SK-N-SH (cell line): ENCODE results near the gene ARHGEF28. TPM values are rescaled to one million over a fixed set of nuclear protein-coding genes. Genes with fewer than 3 reads are reported as not detected.

ENCODE experiments used
- CTCF ChIA-PET: fragments of 300-600, 350-600 bp; formaldehyde crosslinking; extraction: SDS; loops from one replicate; lab custom pipeline; 2021; lab: Yijun Ruan, JAX
- POLR2A ChIA-PET: fragments of 350-600 bp; sonication (Branson Sonifier 250); formaldehyde crosslinking; extraction: SDS; loops from one replicate; lab custom pipeline; 2020; ENCODE audit warnings: antibody characterized with exemption, inconsistent platforms; lab: Yijun Ruan, JAX
- DNase-seq: peaks from one replicate; pipeline ENCODE4 v3.0.0; 2012
- H2AFZ ChIP-seq: fragments of 200-600 bp; sonication (generic); 2 replicates; pipeline ENCODE4 v1.8.1; 2016; ENCODE audit warnings: antibody characterized with exemption, mild to moderate bottlenecking, low read depth
- H3F3A ChIP-seq: fragments of 200-600 bp; sonication (generic); replicated peaks from 2 replicates; pipeline ENCODE3; 2016; ENCODE audit warnings: antibody characterized with exemption, mild to moderate bottlenecking; ENCODE audit not compliant: insufficient read depth
- H3K27ac ChIP-seq, 2 experiments: fragments of 200-500 bp in 1 of 2; fragments of 200-600 bp in 1 of 2; sonication (Bioruptor generic) in 1 of 2; sonication (generic), shearing (Covaris generic) in 1 of 2; 2 replicates each; pipeline versions ENCODE4 v1.5.1 to v1.6.1; 2014 to 2016; ENCODE audit warnings: low read depth in 2 of 2, inconsistent platforms in 1 of 2, low read length in 1 of 2, mild to moderate bottlenecking in 1 of 2, mixed read lengths in 1 of 2
- H3K27me3 ChIP-seq: fragments of 200-600 bp; sonication (generic), shearing (Covaris generic); 2 replicates; pipeline ENCODE4 v1.6.1; 2016; ENCODE audit warnings: mixed run types; ENCODE audit not compliant: insufficient read depth
- H3K36me3 ChIP-seq, 2 experiments: fragments of 200-500 bp in 1 of 2; fragments of 200-600 bp in 1 of 2; sonication (Bioruptor generic) in 1 of 2; sonication (generic) in 1 of 2; replicated peaks in 1 of 2; 2 replicates each; pipeline versions ENCODE3 to v1.5.1; 2014 to 2016; ENCODE audit warnings: low read length in 1 of 2, mild to moderate bottlenecking in 1 of 2; ENCODE audit not compliant: insufficient read depth in 2 of 2, control insufficient read depth in 1 of 2
- H3K4me1 ChIP-seq, 2 experiments: fragments of 200-500 bp in 1 of 2; fragments of 200-600 bp in 1 of 2; sonication (Bioruptor generic) in 1 of 2; sonication (generic), shearing (Covaris generic) in 1 of 2; 2 replicates each; pipeline versions ENCODE4 v1.5.1 to v1.6.1; 2014 to 2016; ENCODE audit warnings: low read depth in 1 of 2, low read length in 1 of 2, mixed run types in 1 of 2; ENCODE audit not compliant: insufficient read depth in 2 of 2, control insufficient read depth in 1 of 2
- H3K4me2 ChIP-seq: fragments of 200-600 bp; sonication (generic), shearing (Covaris generic); 2 replicates; pipeline ENCODE4 v1.6.1; 2017; ENCODE audit warnings: mixed run types
- H3K4me3 ChIP-seq, 2 experiments: fragments of 200-500 bp in 1 of 2; fragments of 200-600 bp in 1 of 2; sonication (Bioruptor generic) in 1 of 2; sonication (generic), shearing (Covaris generic) in 1 of 2; 2 replicates each; pipeline versions ENCODE4 v1.5.1 to v1.8.1; 2014 to 2016; ENCODE audit warnings: low read depth in 2 of 2, inconsistent platforms in 1 of 2, low read length in 1 of 2, mild to moderate bottlenecking in 1 of 2, mixed read lengths in 1 of 2, moderate library complexity in 1 of 2
- H3K79me2 ChIP-seq: fragments of 200-600 bp; sonication (generic); 2 replicates; pipeline ENCODE4 v1.8.1; 2017; ENCODE audit warnings: mild to moderate bottlenecking; ENCODE audit not compliant: insufficient read depth
- H3K9ac ChIP-seq: fragments of 200-600 bp; sonication (generic); 2 replicates; pipeline ENCODE4 v1.6.1; 2017; ENCODE audit warnings: mixed run types
- H3K9me2 ChIP-seq: fragments of 200-600 bp; sonication (generic); 2 replicates; pipeline ENCODE4 v1.6.1; 2017; ENCODE audit warnings: mixed run types
- H3K9me3 ChIP-seq: fragments of 200-600 bp; sonication (generic); 2 replicates; pipeline ENCODE4 v1.6.1; 2017; ENCODE audit warnings: mixed run types, mild to moderate bottlenecking, moderate library complexity
- H4K20me1 ChIP-seq: fragments of 200-600 bp; sonication (generic); 2 replicates; pipeline ENCODE4 v1.6.1; 2017; ENCODE audit warnings: mild to moderate bottlenecking, mixed run types; ENCODE audit not compliant: insufficient read depth
- ELF1 ChIP-seq: IDR thresholded peaks from 2 replicates; pipeline ENCODE4 v1.4.0; 2012
- FOXM1 ChIP-seq: IDR thresholded peaks from 2 replicates; pipeline ENCODE4 v1.4.0; 2012; ENCODE audit warnings: low read depth, mild to moderate bottlenecking
- GABPA ChIP-seq: IDR thresholded peaks from 2 replicates; pipeline ENCODE4 v1.4.0; 2012; ENCODE audit warnings: low read depth, mild to moderate bottlenecking
- GATA2 ChIP-seq: sonication (generic); formaldehyde crosslinking; IDR thresholded peaks from 2 replicates; pipeline ENCODE4 v1.5.0; 2020; ENCODE audit warnings: mild to moderate bottlenecking, missing genetic modification reagents
- JUND ChIP-seq: IDR thresholded peaks from 2 replicates; pipeline ENCODE4 v1.4.0; 2012
- MXI1 ChIP-seq: IDR thresholded peaks from 2 replicates; pipeline ENCODE4 v1.6.1; 2012; ENCODE audit warnings: mild to moderate bottlenecking, low read depth, low read length, improper control_type of control experiment
- NFIC ChIP-seq: IDR thresholded peaks from 2 replicates; pipeline ENCODE4 v1.4.0; 2012; ENCODE audit warnings: borderline replicate concordance
- NRF1 ChIP-seq: IDR thresholded peaks from 2 replicates; pipeline ENCODE4 v1.6.1; 2012; ENCODE audit warnings: low read depth, mild to moderate bottlenecking, low read length
- POLR2AphosphoS5 ChIP-seq: IDR thresholded peaks from 2 replicates; pipeline ENCODE4 v1.6.1; 2012; ENCODE audit warnings: low read depth, low read length
- RAD21 ChIP-seq: IDR thresholded peaks from 2 replicates; pipeline ENCODE4 v1.6.1; 2012; ENCODE audit warnings: mild to moderate bottlenecking, low read length
- RCOR1 ChIP-seq: fragments of 150-350 bp; IDR thresholded peaks from 2 replicates; pipeline ENCODE4 v1.6.1; 2017; ENCODE audit warnings: antibody characterized with exemption, low read length
- RFX5 ChIP-seq: IDR thresholded peaks from 2 replicates; pipeline ENCODE4 v1.6.1; 2012; ENCODE audit warnings: mild to moderate bottlenecking, improper control_type of control experiment, low read length
- TEAD4 ChIP-seq: IDR thresholded peaks from 2 replicates; pipeline ENCODE4 v1.4.0; 2012; ENCODE audit warnings: mild to moderate bottlenecking, borderline replicate concordance; ENCODE audit not compliant: insufficient read depth
- YY1 ChIP-seq: IDR thresholded peaks from 2 replicates; pipeline ENCODE4 v1.4.0; 2012; ENCODE audit warnings: low read depth, mild to moderate bottlenecking
- WGBS: methylation state at CpG from one replicate; pipeline ENCODE4 v1.1.6; 2017; ENCODE audit warnings: low lambda C conversion rate; 5-methylcytosine and 5-hydroxymethylcytosine counted together
- polyA plus RNA-seq, 3 experiments: library from polyadenylated mRNA; depleted of rRNA; stranded (reverse); fragments of >200 nt; gene quantifications; 2 replicates each; pipeline ENCODE4 v1.2.3, GENCODE V29; 2012
- TF ChIP-seq, protein P1 (sequence below): fragments of 150-350 bp; IDR thresholded peaks from 2 replicates; pipeline ENCODE4 v1.6.1; 2017; ENCODE audit warnings: antibody characterized with exemption, low read length, low read depth, borderline replicate concordance
- TF ChIP-seq, protein P2 (sequence below): fragments of 200-600 bp; sonication (generic); IDR thresholded peaks from 2 replicates; pipeline ENCODE4 v1.6.1; 2017; ENCODE audit warnings: antibody characterized with exemption, mild to moderate bottlenecking, moderate library complexity
- TF ChIP-seq, protein P3 (sequence below): IDR thresholded peaks from 2 replicates; pipeline ENCODE4 v1.4.0; 2012; ENCODE audit warnings: low read depth, borderline replicate concordance
- TF ChIP-seq, protein P4 (sequence below): IDR thresholded peaks from 2 replicates; pipeline ENCODE4 v1.4.0; 2012; ENCODE audit warnings: low read depth, borderline replicate concordance
- TF ChIP-seq, protein P5 (sequence below): IDR thresholded peaks from 2 replicates; pipeline ENCODE4 v1.4.0; 2012; ENCODE audit warnings: low read depth
- TF ChIP-seq, protein P6 (sequence below): IDR thresholded peaks from 2 replicates; pipeline ENCODE4; 2012

ARHGEF28 gene
- polyA plus RNA-seq, 1 of the 3 experiments (the other 2 are of a cell fraction), result 4.2 TPM

DNA sequence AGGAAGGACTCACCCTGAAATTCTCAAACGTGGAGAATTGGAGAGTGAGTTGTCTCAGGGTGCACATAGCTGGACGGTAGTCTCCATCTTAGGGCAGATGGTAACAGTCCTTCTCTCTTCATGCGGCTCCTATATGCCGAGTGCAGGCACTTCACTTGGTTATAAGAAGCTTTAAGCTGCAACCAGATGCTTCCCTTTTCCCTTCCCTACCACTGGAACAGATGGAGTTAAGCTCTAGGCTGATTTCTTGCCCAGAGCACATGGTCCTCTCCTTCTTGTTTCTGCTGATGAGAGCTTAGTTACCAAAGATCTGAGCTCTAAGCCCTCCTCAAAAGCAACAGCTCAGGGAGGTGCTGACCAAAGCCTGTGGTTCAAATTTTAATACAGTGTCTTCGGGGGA, 355.7 kb downstream of the ARHGEF28 start:
- DNase-seq, result no peak
- no peaks in the 10 kb centered on the region for H3K9me2 ChIP-seq
- no peaks in the 10 kb centered on the region for H3F3A ChIP-seq
- no peaks in the 10 kb centered on the region for H3K36me3 ChIP-seq
- TF ChIP-seq TEAD4 (no peak), NRF1 (no peak), JUND (no peak), RFX5 (no peak), ELF1 (no peak), GATA2 (CRISPR knock-in tag) (no peak), MXI1 (no peak), GABPA (no peak), RCOR1 (no peak), FOXM1 (no peak), RAD21 (no peak), YY1 (no peak), POLR2AphosphoS5 (no peak), NFIC (no peak)
- TF ChIP-seq, protein P1, sequence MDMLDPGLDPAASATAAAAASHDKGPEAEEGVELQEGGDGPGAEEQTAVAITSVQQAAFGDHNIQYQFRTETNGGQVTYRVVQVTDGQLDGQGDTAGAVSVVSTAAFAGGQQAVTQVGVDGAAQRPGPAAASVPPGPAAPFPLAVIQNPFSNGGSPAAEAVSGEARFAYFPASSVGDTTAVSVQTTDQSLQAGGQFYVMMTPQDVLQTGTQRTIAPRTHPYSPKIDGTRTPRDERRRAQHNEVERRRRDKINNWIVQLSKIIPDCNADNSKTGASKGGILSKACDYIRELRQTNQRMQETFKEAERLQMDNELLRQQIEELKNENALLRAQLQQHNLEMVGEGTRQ, result no peak
- TF ChIP-seq, protein P2, sequence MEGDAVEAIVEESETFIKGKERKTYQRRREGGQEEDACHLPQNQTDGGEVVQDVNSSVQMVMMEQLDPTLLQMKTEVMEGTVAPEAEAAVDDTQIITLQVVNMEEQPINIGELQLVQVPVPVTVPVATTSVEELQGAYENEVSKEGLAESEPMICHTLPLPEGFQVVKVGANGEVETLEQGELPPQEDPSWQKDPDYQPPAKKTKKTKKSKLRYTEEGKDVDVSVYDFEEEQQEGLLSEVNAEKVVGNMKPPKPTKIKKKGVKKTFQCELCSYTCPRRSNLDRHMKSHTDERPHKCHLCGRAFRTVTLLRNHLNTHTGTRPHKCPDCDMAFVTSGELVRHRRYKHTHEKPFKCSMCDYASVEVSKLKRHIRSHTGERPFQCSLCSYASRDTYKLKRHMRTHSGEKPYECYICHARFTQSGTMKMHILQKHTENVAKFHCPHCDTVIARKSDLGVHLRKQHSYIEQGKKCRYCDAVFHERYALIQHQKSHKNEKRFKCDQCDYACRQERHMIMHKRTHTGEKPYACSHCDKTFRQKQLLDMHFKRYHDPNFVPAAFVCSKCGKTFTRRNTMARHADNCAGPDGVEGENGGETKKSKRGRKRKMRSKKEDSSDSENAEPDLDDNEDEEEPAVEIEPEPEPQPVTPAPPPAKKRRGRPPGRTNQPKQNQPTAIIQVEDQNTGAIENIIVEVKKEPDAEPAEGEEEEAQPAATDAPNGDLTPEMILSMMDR, result no peak
- TF ChIP-seq, protein P3, sequence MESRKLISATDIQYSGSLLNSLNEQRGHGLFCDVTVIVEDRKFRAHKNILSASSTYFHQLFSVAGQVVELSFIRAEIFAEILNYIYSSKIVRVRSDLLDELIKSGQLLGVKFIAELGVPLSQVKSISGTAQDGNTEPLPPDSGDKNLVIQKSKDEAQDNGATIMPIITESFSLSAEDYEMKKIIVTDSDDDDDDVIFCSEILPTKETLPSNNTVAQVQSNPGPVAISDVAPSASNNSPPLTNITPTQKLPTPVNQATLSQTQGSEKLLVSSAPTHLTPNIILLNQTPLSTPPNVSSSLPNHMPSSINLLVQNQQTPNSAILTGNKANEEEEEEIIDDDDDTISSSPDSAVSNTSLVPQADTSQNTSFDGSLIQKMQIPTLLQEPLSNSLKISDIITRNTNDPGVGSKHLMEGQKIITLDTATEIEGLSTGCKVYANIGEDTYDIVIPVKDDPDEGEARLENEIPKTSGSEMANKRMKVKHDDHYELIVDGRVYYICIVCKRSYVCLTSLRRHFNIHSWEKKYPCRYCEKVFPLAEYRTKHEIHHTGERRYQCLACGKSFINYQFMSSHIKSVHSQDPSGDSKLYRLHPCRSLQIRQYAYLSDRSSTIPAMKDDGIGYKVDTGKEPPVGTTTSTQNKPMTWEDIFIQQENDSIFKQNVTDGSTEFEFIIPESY, result no peak
- TF ChIP-seq, protein P4, sequence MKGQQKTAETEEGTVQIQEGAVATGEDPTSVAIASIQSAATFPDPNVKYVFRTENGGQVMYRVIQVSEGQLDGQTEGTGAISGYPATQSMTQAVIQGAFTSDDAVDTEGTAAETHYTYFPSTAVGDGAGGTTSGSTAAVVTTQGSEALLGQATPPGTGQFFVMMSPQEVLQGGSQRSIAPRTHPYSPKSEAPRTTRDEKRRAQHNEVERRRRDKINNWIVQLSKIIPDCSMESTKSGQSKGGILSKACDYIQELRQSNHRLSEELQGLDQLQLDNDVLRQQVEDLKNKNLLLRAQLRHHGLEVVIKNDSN, result no peak
- TF ChIP-seq, protein P5, sequence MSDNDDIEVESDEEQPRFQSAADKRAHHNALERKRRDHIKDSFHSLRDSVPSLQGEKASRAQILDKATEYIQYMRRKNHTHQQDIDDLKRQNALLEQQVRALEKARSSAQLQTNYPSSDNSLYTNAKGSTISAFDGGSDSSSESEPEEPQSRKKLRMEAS, result no peak
- TF ChIP-seq, protein P6, sequence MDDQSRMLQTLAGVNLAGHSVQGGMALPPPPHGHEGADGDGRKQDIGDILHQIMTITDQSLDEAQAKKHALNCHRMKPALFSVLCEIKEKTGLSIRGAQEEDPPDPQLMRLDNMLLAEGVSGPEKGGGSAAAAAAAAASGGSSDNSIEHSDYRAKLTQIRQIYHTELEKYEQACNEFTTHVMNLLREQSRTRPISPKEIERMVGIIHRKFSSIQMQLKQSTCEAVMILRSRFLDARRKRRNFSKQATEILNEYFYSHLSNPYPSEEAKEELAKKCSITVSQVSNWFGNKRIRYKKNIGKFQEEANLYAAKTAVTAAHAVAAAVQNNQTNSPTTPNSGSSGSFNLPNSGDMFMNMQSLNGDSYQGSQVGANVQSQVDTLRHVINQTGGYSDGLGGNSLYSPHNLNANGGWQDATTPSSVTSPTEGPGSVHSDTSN, result no peak
- H3K27ac ChIP-seq, result no peak overlapping the region
- ChIA-PET CTCF (no interaction called here), POLR2A (no interaction called here)
- H3K4me2 ChIP-seq, result no peak overlapping the region
- no peaks in the 10 kb centered on the region for H4K20me1 ChIP-seq
- H3K4me3 ChIP-seq, result no peak overlapping the region
- H2AFZ ChIP-seq, result no peak overlapping the region
- 58% methylated on average over 5 of the region's 5 CpGs for WGBS
- H3K9me3 ChIP-seq, result no peaks in the 10 kb centered on the region
- no peaks in the 10 kb centered on the region for H3K79me2 ChIP-seq
- no peaks in the 10 kb centered on the region for H3K4me1 ChIP-seq
- no peak overlapping the region for H3K9ac ChIP-seq
- no peaks in the 10 kb centered on the region for H3K27me3 ChIP-seq
